ENCODE data around the gene DTX3L. TPM values are rescaled to one million over a fixed set of nuclear protein-coding genes. Genes with fewer than 3 reads are reported as not detected.

DTX3L gene
- total and polyA plus RNA-seq, 2 of the 13 experiments (the other 11 are each of a cell fraction or from before 2014, with no cell fraction given): 2.5 to 10.9 TPM

DNA sequence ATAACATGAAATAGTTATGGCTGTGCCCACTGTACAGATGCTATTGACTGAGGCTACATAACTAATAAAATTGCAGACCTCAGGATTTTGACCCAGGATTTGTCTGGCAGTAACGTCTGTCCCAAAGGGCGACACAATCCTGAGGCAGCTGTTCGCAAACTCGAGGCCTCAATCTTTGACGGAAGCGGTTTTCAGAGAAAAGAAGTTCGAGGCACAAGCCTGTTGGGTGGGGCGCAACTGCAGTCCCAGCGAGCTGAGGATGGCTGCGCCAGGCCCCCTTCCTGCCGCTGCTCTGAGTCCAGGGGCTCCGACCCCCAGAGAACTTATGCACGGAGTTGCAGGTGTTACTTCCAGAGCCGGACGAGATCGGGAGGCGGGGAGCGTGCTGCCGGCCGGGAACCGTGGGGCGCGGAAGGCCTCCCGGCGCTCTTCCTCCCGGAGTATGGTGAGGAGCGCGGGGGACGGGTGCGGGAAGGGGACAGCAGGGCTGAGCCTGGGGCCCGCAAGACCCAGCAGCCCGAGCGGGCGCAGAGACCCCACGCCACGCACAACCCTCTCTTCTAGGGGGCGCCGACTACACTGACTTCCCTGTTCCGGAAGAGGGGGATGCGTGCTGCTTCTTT, 13.4 kb downstream of the DTX3L start, which contains the start of gene PARP15:
PARP15 (plus strand) TSS at position 242 of the 623 bp plus-strand sequence; CDS start at position 260, 18 bp downstream.
- Histone ChIP-seq H3K79me2 (ENCODE audit: insufficient read depth, low read length) (no peaks in the 10 kb centered on the region), H3K27ac (ENCODE audit: extremely low read length, insufficient read depth, low read length) (no peak within 1 kb of the TSS), H3K36me3 (replicated peaks in 1 of 2; ENCODE audit: control insufficient read depth in 1 of 2, insufficient read depth in 2 of 2, low read length in 2 of 2) (no peaks in the 10 kb centered on the region), H3K4me3 (replicated peaks in 1 of 3; ENCODE audit: insufficient read depth in 1 of 3, low read depth in 2 of 3, low read length in 3 of 3) (no peak within 1 kb of the TSS), H3K27me3 (ENCODE audit: control insufficient read depth in 1 of 2, insufficient read depth in 2 of 2, low read length in 2 of 2) (no peaks in the 10 kb centered on the region), H3K4me1 (ENCODE audit: insufficient read depth, low read length) (peaks cover 24% of the 10 kb centered on the region), H4K20me1 (ENCODE audit: insufficient read depth, low read length) (no peaks in the 10 kb centered on the region), H3K9me3 (ENCODE audit: low read length) (peaks cover 13% of the 10 kb centered on the region), H3K4me2 (ENCODE audit: low read depth, low read length) (no peak within 1 kb of the TSS), H2AFZ (ENCODE audit: low read length) (no peak within 1 kb of the TSS), H3K9ac (ENCODE audit: insufficient read depth, low read depth, low read length) (no peak within 1 kb of the TSS)
- FAIRE-seq (no peak), ATAC-seq (no peak), DNase-seq (ENCODE audit: low spot score) (no peak)
- 85% methylated on average over 19 of the region's 40 CpGs for WGBS (ENCODE audit: low lambda C conversion rate)
- POLR2A ChIA-PET: no interaction called here
- BruUV-seq (replicated peaks): no TSS peak
- intact Hi-C loops (cut with micrococcal nuclease; ENCODE audit: unreplicated experiment): no loop called here
- in situ Hi-C loops (cut with HindIII; ENCODE audit: extremely low pct_ligation_motif_present, low pct_unique_long_range_greater_than_20kb): no loop called here
- TF ChIP-seq ONECUT2 (CRISPR knock-in tag; IDR thresholded peaks at IDR 0.05): no peak
- TF ChIP-seq, protein P1, sequence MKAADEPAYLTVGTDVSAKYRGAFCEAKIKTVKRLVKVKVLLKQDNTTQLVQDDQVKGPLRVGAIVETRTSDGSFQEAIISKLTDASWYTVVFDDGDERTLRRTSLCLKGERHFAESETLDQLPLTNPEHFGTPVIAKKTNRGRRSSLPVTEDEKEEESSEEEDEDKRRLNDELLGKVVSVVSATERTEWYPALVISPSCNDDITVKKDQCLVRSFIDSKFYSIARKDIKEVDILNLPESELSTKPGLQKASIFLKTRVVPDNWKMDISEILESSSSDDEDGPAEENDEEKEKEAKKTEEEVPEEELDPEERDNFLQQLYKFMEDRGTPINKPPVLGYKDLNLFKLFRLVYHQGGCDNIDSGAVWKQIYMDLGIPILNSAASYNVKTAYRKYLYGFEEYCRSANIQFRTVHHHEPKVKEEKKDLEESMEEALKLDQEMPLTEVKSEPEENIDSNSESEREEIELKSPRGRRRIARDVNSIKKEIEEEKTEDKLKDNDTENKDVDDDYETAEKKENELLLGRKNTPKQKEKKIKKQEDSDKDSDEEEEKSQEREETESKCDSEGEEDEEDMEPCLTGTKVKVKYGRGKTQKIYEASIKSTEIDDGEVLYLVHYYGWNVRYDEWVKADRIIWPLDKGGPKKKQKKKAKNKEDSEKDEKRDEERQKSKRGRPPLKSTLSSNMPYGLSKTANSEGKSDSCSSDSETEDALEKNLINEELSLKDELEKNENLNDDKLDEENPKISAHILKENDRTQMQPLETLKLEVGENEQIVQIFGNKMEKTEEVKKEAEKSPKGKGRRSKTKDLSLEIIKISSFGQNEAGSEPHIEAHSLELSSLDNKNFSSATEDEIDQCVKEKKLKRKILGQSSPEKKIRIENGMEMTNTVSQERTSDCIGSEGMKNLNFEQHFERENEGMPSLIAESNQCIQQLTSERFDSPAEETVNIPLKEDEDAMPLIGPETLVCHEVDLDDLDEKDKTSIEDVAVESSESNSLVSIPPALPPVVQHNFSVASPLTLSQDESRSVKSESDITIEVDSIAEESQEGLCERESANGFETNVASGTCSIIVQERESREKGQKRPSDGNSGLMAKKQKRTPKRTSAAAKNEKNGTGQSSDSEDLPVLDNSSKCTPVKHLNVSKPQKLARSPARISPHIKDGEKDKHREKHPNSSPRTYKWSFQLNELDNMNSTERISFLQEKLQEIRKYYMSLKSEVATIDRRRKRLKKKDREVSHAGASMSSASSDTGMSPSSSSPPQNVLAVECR (CRISPR knock-in tag; IDR thresholded peaks at IDR 0.05; ENCODE audit: borderline replicate concordance): no peak
- CTCF ChIA-PET (ENCODE audit: low intra/inter-chr PET ratio, low total read pairs): no interaction called here

Measured in HepG2 (cell line).